SH-SY5Y (cell line): ENCODE measurements around the gene APBA3.

Experiments
- GATA2 ChIP-seq: IDR thresholded peaks from 2 replicates; pipeline ENCODE4 v1.6.1; 2011; ENCODE audit warnings: mild to moderate bottlenecking, low read depth, low read length
- GATA3 ChIP-seq: IDR thresholded peaks from 2 replicates; pipeline ENCODE4 v1.6.1; 2011; ENCODE audit warnings: low read depth, mild to moderate bottlenecking, low read length, moderate library complexity

DNA sequence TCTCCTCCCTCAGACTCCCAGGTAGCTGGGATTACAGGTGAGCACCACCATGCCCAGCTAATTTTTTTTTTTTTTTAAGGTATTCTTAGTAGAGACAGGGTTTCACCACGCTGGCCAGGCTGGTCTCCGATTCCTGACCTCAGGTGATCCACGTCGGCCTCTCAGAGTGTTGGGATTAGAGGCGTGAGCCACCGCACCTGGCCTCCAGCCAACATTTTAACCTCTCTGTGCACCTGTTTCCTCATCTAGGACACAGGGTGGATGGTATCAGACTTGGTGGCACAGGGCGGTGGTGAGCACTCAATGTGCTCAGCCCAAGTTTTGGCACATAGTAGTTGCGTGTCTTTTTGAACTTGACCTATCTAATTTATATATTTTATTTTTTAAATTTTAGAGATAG lies 12.5 kb downstream of the APBA3 start:
- TF ChIP-seq GATA2 = no peak
- no peak for TF ChIP-seq GATA3
